ENCODE data around the gene KEAP1. TPM values are rescaled to one million over a fixed set of nuclear protein-coding genes. Genes with fewer than 3 reads are reported as not detected.

KEAP1 gene
- total RNA-seq, 1 experiment from 2014 or later = 102 TPM

DNA sequence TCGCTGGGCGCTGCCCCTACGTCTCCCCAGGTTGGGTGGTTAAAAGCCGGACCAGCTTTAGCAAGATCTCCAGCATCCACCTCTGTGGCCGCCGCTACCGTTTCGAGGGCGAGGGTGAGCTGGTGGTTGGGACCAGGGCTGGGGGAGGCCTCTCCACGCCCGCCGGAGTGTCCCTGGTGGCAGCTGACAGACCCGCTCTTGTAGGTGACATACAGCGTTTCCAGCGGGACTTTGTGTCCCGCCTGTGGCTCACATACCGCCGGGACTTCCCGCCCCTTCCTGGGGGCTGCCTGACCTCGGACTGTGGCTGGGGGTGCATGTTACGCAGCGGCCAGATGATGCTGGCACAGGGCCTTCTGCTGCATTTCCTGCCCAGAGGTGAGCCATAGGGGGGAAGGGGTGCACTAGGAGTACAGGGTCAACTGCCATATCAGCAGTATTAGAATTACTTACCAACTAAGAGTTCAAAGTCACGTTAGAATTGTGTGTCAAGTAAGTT is 41.6 kb upstream of the KEAP1 start:
- ChIA-PET POLR2A (no interaction called here), CTCF (no interaction called here)
- Histone ChIP-seq H3K4me1 (ENCODE audit: control insufficient read depth, insufficient read depth, low read length) (no peaks in the 10 kb centered on the region), H3K27ac (ENCODE audit: low read length) (no peak overlapping the region), H3K4me3 (ENCODE audit: low read depth in 2 of 2, low read length in 2 of 2) (peak overlapping the region; percentile 59 to 77), H3K9me3 (ENCODE audit: control insufficient read depth, insufficient read depth, low read depth, low read length) (no peaks in the 10 kb centered on the region), H3K27me3 (ENCODE audit: control insufficient read depth, insufficient read depth, low read length) (no peaks in the 10 kb centered on the region), H3K36me3 (ENCODE audit: control insufficient read depth, insufficient read depth, low read length) (no peaks in the 10 kb centered on the region; the same call in 1 of the 2 replicates)
- ATAC-seq (no peak), DNase-seq (ENCODE audit: low read depth, low spot score) (no peak)
- TSS peak; percentile 81 for BruUV-seq (replicated peaks)
- no peak for TF ChIP-seq CTCF (IDR thresholded peaks at IDR 0.05)
- no peak for TF ChIP-seq POLR2AphosphoS5 (IDR thresholded peaks at IDR 0.05; ENCODE audit: low read depth, low read length)
- TF ChIP-seq SIN3A (IDR thresholded peaks at IDR 0.05; ENCODE audit: borderline replicate concordance, insufficient read depth, low read depth, low read length) = no peak
- TF ChIP-seq TCF7L2 (IDR thresholded peaks at IDR 0.05; ENCODE audit: low read depth, low read length) = no peak
- TF ChIP-seq REST (IDR thresholded peaks at IDR 0.05; ENCODE audit: insufficient read depth in 1 of 2, low read depth in 2 of 2, low read length in 1 of 2) = no peak
- in situ Hi-C loops (cut with HindIII; ENCODE audit: low pct_unique_long_range_greater_than_20kb, low sequenced_read_pairs) = no loop called here
- intact Hi-C loops (cut with micrococcal nuclease; ENCODE audit: unreplicated experiment) = no loop called here

GRCh38 chr19:10544242-10544752 is 41.1 kb upstream of the KEAP1 start:
- H3K36me3 ChIP-seq (ENCODE audit: control insufficient read depth, insufficient read depth, low read length) = no peaks in the 10 kb centered on the region; the same call in 1 of the 2 replicates

More at GRCh38 chr19:10544242-10544752, 41.1 kb upstream of the KEAP1 start:
- in situ Hi-C loops (cut with HindIII; ENCODE audit: low pct_unique_long_range_greater_than_20kb, low sequenced_read_pairs) (no loop called here), intact Hi-C loops (cut with micrococcal nuclease; ENCODE audit: unreplicated experiment) (no loop called here)
- CTCF ChIA-PET = no interaction called here
- BruUV-seq (replicated peaks) = no TSS peak
- DNase-seq (ENCODE audit: low read depth, low spot score) (no peak), ATAC-seq (peak; percentile 58)
- Histone ChIP-seq H3K4me3 (ENCODE audit: low read depth in 2 of 2, low read length in 2 of 2) (peak overlapping the region; percentile 59 to 77), H3K4me1 (ENCODE audit: control insufficient read depth, insufficient read depth, low read length) (no peaks in the 10 kb centered on the region), H3K27me3 (ENCODE audit: control insufficient read depth, insufficient read depth, low read length) (no peaks in the 10 kb centered on the region), H3K9me3 (ENCODE audit: control insufficient read depth, insufficient read depth, low read depth, low read length) (no peaks in the 10 kb centered on the region), H3K27ac (ENCODE audit: low read length) (peak overlapping the region; percentile 69)
- no peak for TF ChIP-seq REST (IDR thresholded peaks at IDR 0.05; ENCODE audit: insufficient read depth in 1 of 2, low read depth in 2 of 2, low read length in 1 of 2)
- no peak for TF ChIP-seq TCF7L2 (IDR thresholded peaks at IDR 0.05; ENCODE audit: low read depth, low read length)
- no peak for TF ChIP-seq SIN3A (IDR thresholded peaks at IDR 0.05; ENCODE audit: borderline replicate concordance, insufficient read depth, low read depth, low read length)
- POLR2A ChIA-PET = no interaction called here
